CD4-positive, alpha-beta memory T cell (primary cell): ENCODE data around the gene APBB1IP. TPM values are rescaled to one million over a fixed set of nuclear protein-coding genes. Genes with fewer than 3 reads are reported as not detected.
A peak's percentile ranks its signal among the peaks of the same experiment; 100 is the strongest.
"Not testable (repeated sequence)": the region's sequence is repeated elsewhere in the genome, so short reads cannot be mapped to it uniquely, and the experiment has no call there.

Experiments used
- CTCF ChIA-PET: fragments of 350-600 bp; sonication (Branson Sonifier 250); formaldehyde crosslinking; loops from one replicate; lab custom pipeline; 2021; ENCODE audit warnings: inconsistent platforms; ENCODE audit not compliant: partially characterized antibody; lab: Charles Lee
- POLR2A ChIA-PET: fragments of 350-600 bp; sonication (Branson Sonifier 250); formaldehyde crosslinking; loops from one replicate; lab custom pipeline; 2021; ENCODE audit not compliant: partially characterized antibody; lab: Charles Lee
- DNase-seq, 5 donors: peaks; one replicate each; pipeline versions ENCODE4 v3.0.0 to v3.0.0-alpha.2; 2020 to 2022; ENCODE audit warnings: mixed read lengths in 1 of 5
- H3K27ac ChIP-seq: one replicate; pipeline ENCODE4 v1.7.0; 2013; ENCODE audit warnings: low read depth, low read length
- H3K27me3 ChIP-seq: 2 replicates; pipeline ENCODE4 v1.7.0; 2013; ENCODE audit warnings: mild to moderate bottlenecking, low read length, moderate library complexity; ENCODE audit not compliant: insufficient read depth
- H3K36me3 ChIP-seq: 2 replicates; pipeline ENCODE4 v1.7.0; 2013; ENCODE audit warnings: mild to moderate bottlenecking, low read length, moderate library complexity; ENCODE audit not compliant: insufficient read depth
- H3K4me1 ChIP-seq: 2 replicates; pipeline ENCODE4 v1.7.0; 2013; ENCODE audit warnings: mild to moderate bottlenecking, low read length, moderate library complexity; ENCODE audit not compliant: insufficient read depth
- H3K4me3 ChIP-seq, 2 donors: one replicate each; pipeline ENCODE4 v1.7.0; 2013; ENCODE audit warnings: low read length in 2 of 2, mild to moderate bottlenecking in 1 of 2
- H3K9me3 ChIP-seq, 2 donors: one replicate each; pipeline ENCODE4 v1.7.0; 2013; ENCODE audit warnings: low read length in 2 of 2, control low read depth in 1 of 2; ENCODE audit not compliant: control insufficient read depth in 1 of 2
- H3K27ac Mint-ChIP-seq, 7 donors: one replicate each; pipeline ENCODE4 v1.8.0; 2020 to 2021; ENCODE audit warnings: mixed read lengths in 7 of 7, mild to moderate bottlenecking in 6 of 7, inconsistent platforms in 3 of 7, moderate library complexity in 3 of 7
- H3K27me3 Mint-ChIP-seq, 2 donors: one replicate each; pipeline ENCODE4 v1.8.0; 2020 to 2021; ENCODE audit warnings: mixed read lengths in 2 of 2
- H3K36me3 Mint-ChIP-seq, 2 donors: one replicate each; pipeline ENCODE4 v1.8.0; 2020 to 2021; ENCODE audit warnings: mixed read lengths in 2 of 2, inconsistent platforms in 1 of 2, mild to moderate bottlenecking in 1 of 2
- H3K4me1 Mint-ChIP-seq, 4 donors: one replicate each; pipeline ENCODE4 v1.8.0; 2020 to 2021; ENCODE audit warnings: mixed read lengths in 4 of 4, mild to moderate bottlenecking in 1 of 4
- H3K4me3 Mint-ChIP-seq, 8 donors: one replicate each; pipeline ENCODE4 v1.8.0; 2020 to 2021; ENCODE audit warnings: mixed read lengths in 8 of 8, mild to moderate bottlenecking in 7 of 8, moderate library complexity in 6 of 8, inconsistent platforms in 3 of 8
- H3K9me3 Mint-ChIP-seq, 8 donors: one replicate each; pipeline ENCODE4 v1.8.0; 2020 to 2021; ENCODE audit warnings: mixed read lengths in 8 of 8, mild to moderate bottlenecking in 5 of 8, inconsistent platforms in 3 of 8, moderate library complexity in 1 of 8
- intact Hi-C: fragments of 100-400 bp; cut with micrococcal nuclease; formaldehyde crosslinking; loops from one replicate; pipeline ENCODE4 v1.15.1; 2023
- polyA plus RNA-seq, 2 donors: library from polyadenylated mRNA; unstranded; fragments of 300-500 nt; fragmentation: Illumina TruSeq; gene quantifications; one replicate each; pipeline ENCODE4 v1.2.3, GENCODE V29; 2021
- total RNA-seq, 2 experiments: library from RNA; stranded (reverse); gene quantifications; one replicate each; pipeline ENCODE4 v1.2.3, GENCODE V29; 2021

The APBB1IP gene
- total and polyA plus RNA-seq, 4 experiments from 2014 or later, result 30.6 to 106 (median 95.7) TPM

DNA sequence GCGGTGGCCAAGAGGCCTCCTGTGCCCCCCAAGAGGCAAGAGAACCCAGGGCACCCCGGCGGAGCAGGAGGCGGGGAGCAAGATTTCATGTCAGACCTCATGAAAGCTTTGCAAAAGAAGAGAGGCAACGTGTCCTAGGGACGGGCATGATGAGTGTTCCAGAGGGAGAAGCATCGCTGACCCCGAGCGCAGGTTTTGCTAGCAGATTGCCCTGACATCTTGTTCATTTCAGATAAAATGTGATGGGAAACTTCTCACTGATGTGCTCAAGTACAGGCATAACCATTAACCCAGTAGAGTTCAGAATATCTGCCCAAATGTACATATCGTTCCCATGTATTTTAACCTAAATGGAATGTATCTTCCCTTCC lies 129.2 kb downstream of the APBB1IP start:
- Histone ChIP-seq H3K27me3 (no peaks in the 10 kb centered on the region), H3K27ac (no peak overlapping the region), H3K36me3 (peaks cover 46% of the 10 kb centered on the region), H3K4me3 (no peak overlapping the region), H3K9me3 (no peaks in the 10 kb centered on the region), H3K4me1 (no peaks in the 10 kb centered on the region)
- peaks cover 0 to 21% (median 6%) of the 10 kb centered on the region in 8 donors for H3K9me3 Mint-ChIP-seq
- no peak for DNase-seq
- H3K36me3 Mint-ChIP-seq, result peaks cover 70 to 81% of the 10 kb centered on the region in 2 donors
- ChIA-PET POLR2A (interaction anchor here (0.5 kb wide), 1 partner anchor 1750 kb away, joined by 3 read pairs; no protein-coding TSS in a partner anchor), CTCF (no interaction called here)
- intact Hi-C loops, result no loop called here
- no peaks in the 10 kb centered on the region for H3K27me3 Mint-ChIP-seq
- H3K4me1 Mint-ChIP-seq, result no peaks in the 10 kb centered on the region
- no peak overlapping the region for H3K4me3 Mint-ChIP-seq
- no peak overlapping the region for H3K27ac Mint-ChIP-seq

DNA sequence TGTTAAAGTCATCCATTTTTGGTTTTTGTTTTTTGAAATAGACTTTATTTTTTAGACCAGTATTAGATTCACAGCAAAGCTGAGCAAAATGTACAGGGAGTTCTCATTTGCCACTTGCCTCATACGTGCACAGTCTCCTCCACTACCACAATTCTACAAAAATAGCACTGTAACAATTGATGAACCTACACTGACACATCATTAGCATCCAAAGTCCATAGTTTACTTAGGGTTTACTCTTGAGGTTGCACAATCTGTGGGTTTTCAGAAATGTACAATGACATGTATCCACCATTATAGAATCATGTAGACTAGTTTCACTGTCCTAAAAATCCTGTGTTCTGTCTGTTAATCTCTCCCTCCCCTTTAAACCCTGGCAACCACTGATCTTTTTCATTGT lies 133.5 kb downstream of the APBB1IP start:
- ChIA-PET CTCF (interaction anchor here (0.6 kb wide), 1 partner anchor 11 kb away, joined by 3 read pairs; no protein-coding TSS in a partner anchor), POLR2A (no interaction called here)

GRCh38 chr10:26573674-26574073 lies 135.5 kb downstream of the APBB1IP start:
- ChIA-PET POLR2A (no interaction called here), CTCF (interaction anchor here (1.0 kb wide), 1 partner anchor 308 kb away, joined by 3 read pairs; no protein-coding TSS in a partner anchor)
- H3K4me1 Mint-ChIP-seq, result peaks cover 0 to 2% (median under 1%) of the 10 kb centered on the region in 4 donors
- H3K4me1 ChIP-seq, result no peaks in the 10 kb centered on the region
- no peaks in the 10 kb centered on the region for H3K27me3 Mint-ChIP-seq
- H3K9me3 Mint-ChIP-seq, result peaks cover 0 to 36% (median 9%) of the 10 kb centered on the region in 8 donors
- H3K27me3 ChIP-seq, result no peaks in the 10 kb centered on the region
- H3K4me3 Mint-ChIP-seq, result no peak overlapping the region
- H3K36me3 Mint-ChIP-seq, result peaks cover 37 to 58% of the 10 kb centered on the region in 2 donors
- H3K27ac Mint-ChIP-seq, result peak overlapping the region in 1 of 7 donors; percentile 27
- H3K36me3 ChIP-seq, result peaks cover 13% of the 10 kb centered on the region
- no peak overlapping the region for H3K27ac ChIP-seq
- intact Hi-C loops, result no loop called here
- no peak for DNase-seq
- no peaks in the 10 kb centered on the region for H3K9me3 ChIP-seq
- no peak overlapping the region for H3K4me3 ChIP-seq

More for the DNA sequence above, 133.5 kb downstream of the APBB1IP start:
- Histone ChIP-seq H3K36me3 (peaks cover 22% of the 10 kb centered on the region), H3K27ac (no peak overlapping the region), H3K9me3 (no peaks in the 10 kb centered on the region), H3K4me3 (no peak overlapping the region), H3K27me3 (no peaks in the 10 kb centered on the region), H3K4me1 (no peaks in the 10 kb centered on the region)
- Mint-ChIP-seq H3K4me1 (peaks cover 0 to 2% (median under 1%) of the 10 kb centered on the region in 4 donors), H3K9me3 (peaks cover 0 to 36% (median 9%) of the 10 kb centered on the region in 8 donors), H3K4me3 (no peak overlapping the region), H3K27ac (peak overlapping the region in 1 of 7 donors; percentile 53), H3K27me3 (no peaks in the 10 kb centered on the region), H3K36me3 (peaks cover 52 to 73% of the 10 kb centered on the region in 2 donors)
- no peak for DNase-seq
- intact Hi-C loops, result no loop called here

- intact Hi-C loops, result no loop called here
- Histone ChIP-seq H3K4me1 (no peaks in the 10 kb centered on the region), H3K36me3 (peaks cover 10% of the 10 kb centered on the region), H3K27ac (no peak overlapping the region), H3K27me3 (no peaks in the 10 kb centered on the region), H3K4me3 (no peak overlapping the region), H3K9me3 (no peaks in the 10 kb centered on the region)
- peaks cover 0 to 2% (median under 1%) of the 10 kb centered on the region in 4 donors for H3K4me1 Mint-ChIP-seq
- DNase-seq, result no peak
- H3K27ac Mint-ChIP-seq, result peak overlapping the region in 2 of 7 donors; percentile 22 to 49
- POLR2A ChIA-PET, result no interaction called here
- H3K27me3 Mint-ChIP-seq, result no peaks in the 10 kb centered on the region
- H3K4me3 Mint-ChIP-seq, result no peak overlapping the region
- H3K36me3 Mint-ChIP-seq, result peaks cover 32 to 48% of the 10 kb centered on the region in 2 donors
- CTCF ChIA-PET, result no interaction called here
- H3K9me3 Mint-ChIP-seq, result peaks cover 0 to 36% (median 9%) of the 10 kb centered on the region in 8 donors
Measured at GRCh38 chr10:26574783-26575182, 136.6 kb downstream of the APBB1IP start.

DNA sequence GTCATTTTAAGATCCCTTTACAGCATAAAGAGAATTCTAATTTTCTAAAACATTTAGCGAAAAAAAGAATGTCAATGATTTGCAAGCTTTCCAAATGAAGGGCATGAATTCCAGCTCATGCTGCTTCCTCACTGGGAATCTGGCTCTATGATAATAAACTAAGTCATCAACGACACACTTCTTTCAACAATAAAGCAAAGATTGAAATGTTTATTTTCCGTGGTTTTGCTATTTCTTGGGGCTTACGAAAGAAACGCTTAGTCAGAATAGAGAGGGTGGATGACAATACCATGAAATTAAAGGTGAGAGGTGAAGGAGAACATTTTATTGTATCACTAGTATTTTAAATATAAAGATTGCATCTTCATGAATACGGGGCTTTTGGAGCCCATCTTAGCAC lies 140.2 kb downstream of the APBB1IP start:
- H3K9me3 ChIP-seq, H3K36me3 ChIP-seq, H3K4me3 Mint-ChIP-seq, H3K4me1 Mint-ChIP-seq, H3K27me3 ChIP-seq, H3K27ac Mint-ChIP-seq, DNase-seq, H3K4me1 ChIP-seq, H3K27ac ChIP-seq, H3K27me3 Mint-ChIP-seq, POLR2A ChIA-PET, intact Hi-C loops, H3K4me3 ChIP-seq, CTCF ChIA-PET: not testable (repeated sequence)
- H3K36me3 Mint-ChIP-seq, result peaks cover 10 to 26% of the 10 kb centered on the region in 2 donors
- peaks cover 0 to 11% (median 4%) of the 10 kb centered on the region in 8 donors for H3K9me3 Mint-ChIP-seq

DNA sequence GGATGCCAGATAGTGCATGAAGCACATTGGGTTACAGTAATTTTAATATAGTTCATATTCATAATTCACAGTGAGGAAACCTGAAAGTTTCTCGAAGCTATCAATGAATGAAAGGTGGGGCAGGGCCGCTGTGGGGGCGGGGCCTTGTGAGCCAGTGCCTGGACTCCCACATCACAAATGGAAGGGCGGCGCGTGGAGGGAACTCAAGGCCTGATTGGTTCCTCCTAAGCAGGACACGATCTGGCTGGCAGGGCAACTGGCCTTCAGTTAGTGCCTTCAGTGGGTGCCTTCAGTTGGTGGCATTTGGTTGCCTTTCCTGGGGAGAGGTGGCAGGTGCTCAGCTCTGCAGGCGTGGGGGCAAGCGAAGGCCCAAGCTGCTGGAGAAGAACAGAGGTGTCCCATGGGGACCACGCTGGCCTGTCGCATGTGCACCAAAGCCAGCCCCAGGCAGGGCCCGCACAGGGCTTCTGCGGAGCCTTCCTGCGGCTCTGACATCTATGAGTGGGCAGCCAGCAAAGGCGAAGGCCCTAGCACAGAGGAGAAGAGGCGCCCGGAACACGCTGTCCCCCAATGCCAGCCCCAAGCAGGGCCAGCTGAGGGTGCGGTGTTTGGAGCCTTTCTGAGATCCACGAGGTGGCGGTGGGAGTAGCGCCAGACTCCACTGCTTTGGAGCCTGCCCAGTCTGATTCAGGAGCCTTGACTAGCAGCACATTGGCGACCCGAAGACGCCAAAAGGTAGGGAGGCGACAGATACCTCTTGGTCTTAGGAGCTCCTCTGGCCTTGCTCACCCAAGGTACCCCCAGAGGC lies 141.3 kb downstream of the APBB1IP start:
- Histone ChIP-seq H3K4me3 (no peak overlapping the region), H3K4me1 (no peaks in the 10 kb centered on the region), H3K36me3 (no peaks in the 10 kb centered on the region), H3K27ac (no peak overlapping the region), H3K27me3 (no peaks in the 10 kb centered on the region), H3K9me3 (no peaks in the 10 kb centered on the region)
- ChIA-PET POLR2A (no interaction called here), CTCF (interaction anchor here (1.2 kb wide), 1 partner anchor 244 kb away, joined by 3 read pairs; no protein-coding TSS in a partner anchor)
- H3K27me3 Mint-ChIP-seq, result no peaks in the 10 kb centered on the region
- H3K27ac Mint-ChIP-seq, result no peak overlapping the region
- H3K36me3 Mint-ChIP-seq, result peaks cover 9 to 20% of the 10 kb centered on the region in 2 donors
- no peak overlapping the region for H3K4me3 Mint-ChIP-seq
- H3K4me1 Mint-ChIP-seq, result peaks cover 0 to 2% (median 0%) of the 10 kb centered on the region in 4 donors
- peaks cover 0 to 11% (median 4%) of the 10 kb centered on the region in 8 donors for H3K9me3 Mint-ChIP-seq
- intact Hi-C loops, result no loop called here
- DNase-seq, result no peak

DNA sequence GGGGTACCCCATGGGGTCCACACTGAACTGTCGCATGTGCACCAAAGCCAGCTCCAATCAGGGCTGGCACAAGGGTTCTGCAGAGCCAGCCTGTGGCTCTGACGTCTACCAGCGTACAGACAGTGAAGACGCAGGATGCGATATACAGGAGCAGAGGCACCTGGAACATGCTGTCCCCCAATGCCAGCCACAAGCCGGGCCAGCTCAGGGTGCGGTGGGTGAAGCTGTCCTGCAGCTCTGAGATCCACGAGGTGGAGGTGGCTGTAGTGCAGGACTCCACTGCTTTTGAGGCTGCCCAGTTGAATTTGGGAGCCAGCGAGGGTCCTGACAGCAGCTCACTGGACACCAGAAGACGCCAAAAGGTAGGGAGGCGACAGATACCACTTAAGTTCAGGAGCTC lies 148.1 kb downstream of the APBB1IP start:
- DNase-seq, result no peak
- H3K4me3 Mint-ChIP-seq, result no peak overlapping the region
- CTCF ChIA-PET, result no interaction called here
- H3K27me3 Mint-ChIP-seq, result no peaks in the 10 kb centered on the region
- Histone ChIP-seq H3K27me3 (no peaks in the 10 kb centered on the region), H3K27ac (no peak overlapping the region), H3K36me3 (no peaks in the 10 kb centered on the region), H3K4me1 (no peaks in the 10 kb centered on the region), H3K4me3 (no peak overlapping the region), H3K9me3 (no peaks in the 10 kb centered on the region)
- no peaks in the 10 kb centered on the region for H3K9me3 Mint-ChIP-seq
- intact Hi-C loops, result no loop called here
- POLR2A ChIA-PET, result no interaction called here
- H3K36me3 Mint-ChIP-seq, result peaks cover 30 to 48% of the 10 kb centered on the region in 2 donors
- peaks cover 0 to 1% (median 0%) of the 10 kb centered on the region in 4 donors for H3K4me1 Mint-ChIP-seq
- peak overlapping the region in 1 of 7 donors; percentile 12 for H3K27ac Mint-ChIP-seq
